Caco-2 (cell line): Measurements from ENCODE around the gene PODXL. TPM values are rescaled to one million over a fixed set of nuclear protein-coding genes. Genes with fewer than 3 reads are reported as not detected.

Experiments used
- BruUV-seq: library from RNA; stranded (reverse); fragments of 400-500 nt; replicated peaks from 2 replicates; lab custom pipeline; 2021; lab: Mats Ljungman, UMichigan
- CTCF ChIA-PET: fragments of 300-600 bp; sonication (Branson Sonifier 250); formaldehyde crosslinking; loops from one replicate; lab custom pipeline; 2022; ENCODE audit warnings: antibody characterized with exemption; lab: Charles Lee
- POLR2A ChIA-PET: fragments of 300-600 bp; sonication (Branson Sonifier 250); formaldehyde crosslinking; loops from one replicate; lab custom pipeline; 2022; ENCODE audit warnings: antibody characterized with exemption; lab: Charles Lee
- DNase-seq, 2 experiments: peaks; one replicate each; pipeline versions ENCODE4 v3.0.0 to v3.0.0-alpha.2; 2020 to 2022
- H3K27me3 ChIP-seq: replicated peaks from 2 replicates; pipeline ENCODE4 v1.6.0; 2011; ENCODE audit warnings: low read length; ENCODE audit not compliant: control insufficient read depth, insufficient read depth
- H3K36me3 ChIP-seq: 2 replicates; pipeline ENCODE4 v1.5.1; 2011; ENCODE audit warnings: low read length; ENCODE audit not compliant: control insufficient read depth, insufficient read depth
- H3K4me1 ChIP-seq: fragments of 250-450 bp; sonication (Bioruptor Pico); 2 replicates; pipeline ENCODE4 v1.5.1; 2020; ENCODE audit warnings: mild to moderate bottlenecking
- H3K4me3 ChIP-seq: 2 replicates; pipeline ENCODE4 v1.5.1; 2011; ENCODE audit warnings: low read depth, mild to moderate bottlenecking, control low read depth, low read length
- H3K9me3 ChIP-seq: fragments of 250-450 bp; sonication (Bioruptor Pico); 2 replicates; pipeline ENCODE4 v1.5.1; 2020; ENCODE audit warnings: mild to moderate bottlenecking, moderate library complexity
- H3K27ac Mint-ChIP-seq: one replicate; pipeline ENCODE4 v1.8.0; 2022; ENCODE audit warnings: mixed read lengths; ENCODE audit not compliant: unreplicated experiment
- H3K27me3 Mint-ChIP-seq: one replicate; pipeline ENCODE4 v1.8.0; 2022; ENCODE audit warnings: mixed read lengths; ENCODE audit not compliant: insufficient read depth, unreplicated experiment
- H3K36me3 Mint-ChIP-seq: one replicate; pipeline ENCODE4 v1.8.0; 2022; ENCODE audit warnings: mild to moderate bottlenecking, mixed read lengths; ENCODE audit not compliant: insufficient read depth, unreplicated experiment
- H3K4me1 Mint-ChIP-seq: one replicate; pipeline ENCODE4 v1.8.0; 2022; ENCODE audit warnings: low read depth, mixed read lengths; ENCODE audit not compliant: unreplicated experiment
- H3K4me3 Mint-ChIP-seq: one replicate; pipeline ENCODE4 v1.8.0; 2022; ENCODE audit warnings: mild to moderate bottlenecking, moderate library complexity, mixed read lengths; ENCODE audit not compliant: unreplicated experiment
- H3K9me3 Mint-ChIP-seq: one replicate; pipeline ENCODE4 v1.8.0; 2022; ENCODE audit warnings: mixed read lengths; ENCODE audit not compliant: unreplicated experiment
- CTCF ChIP-seq, 2 experiments: fragments of 200-600 bp in 1 of 2; IDR thresholded peaks; 1 replicate in 1 of 2; 2 replicates in 1 of 2; pipeline versions ENCODE4 v1.5.1 to v1.8.0; 2011 to 2022; ENCODE audit warnings: antibody characterized with exemption in 1 of 2, control low read depth in 1 of 2, inconsistent platforms in 1 of 2, low read depth in 1 of 2, low read length in 1 of 2, mild to moderate bottlenecking in 1 of 2, moderate library complexity in 1 of 2; ENCODE audit not compliant: insufficient read depth in 1 of 2, severe bottlenecking in 1 of 2, unreplicated experiment in 1 of 2
- intact Hi-C: fragments of 100-400 bp; cut with micrococcal nuclease; formaldehyde crosslinking; loops from one replicate; pipeline ENCODE4 v1.10.0; 2022; ENCODE audit not compliant: unreplicated experiment
- total RNA-seq: library from RNA; stranded (reverse); gene quantifications from 2 replicates; pipeline ENCODE4 v1.2.3, GENCODE V29; 2022

PODXL gene
- total RNA-seq, 1 experiment from 2014 or later = 278 TPM

GRCh38 chr7:131494182-131494581, 62.2 kb downstream of the PODXL start:
- H3K4me1 Mint-ChIP-seq = no peaks in the 10 kb centered on the region
- intact Hi-C loops = no loop called here
- no peaks in the 10 kb centered on the region for H3K27me3 Mint-ChIP-seq
- H3K4me1 ChIP-seq = no peaks in the 10 kb centered on the region
- H3K27me3 ChIP-seq = no peaks in the 10 kb centered on the region
- POLR2A ChIA-PET = no interaction called here
- DNase-seq = no peak
- H3K9me3 ChIP-seq = no peaks in the 10 kb centered on the region
- no peaks in the 10 kb centered on the region for H3K9me3 Mint-ChIP-seq
- no TSS peak for BruUV-seq
- CTCF ChIA-PET = interaction anchor here (0.6 to 0.9 kb wide), 2 partner anchors 19 to 388 kb away, joined by 3 to 7 read pairs; no protein-coding TSS in a partner anchor
- H3K36me3 ChIP-seq = no peaks in the 10 kb centered on the region
- peaks cover 58% of the 10 kb centered on the region for H3K36me3 Mint-ChIP-seq
- H3K4me3 Mint-ChIP-seq = no peak overlapping the region
- H3K27ac Mint-ChIP-seq = no peak overlapping the region
- H3K4me3 ChIP-seq = no peak overlapping the region
- no peak for TF ChIP-seq CTCF (IDR thresholded peaks at IDR 0.05; ENCODE audit: insufficient read depth in 1 of 2, low read depth in 1 of 2, low read length in 1 of 2, severe bottlenecking in 1 of 2, unreplicated experiment in 1 of 2)

- no peak for TF ChIP-seq CTCF (IDR thresholded peaks at IDR 0.05; ENCODE audit: insufficient read depth in 1 of 2, low read depth in 1 of 2, low read length in 1 of 2, severe bottlenecking in 1 of 2, unreplicated experiment in 1 of 2)
Observed at GRCh38 chr7:131493581-131493980, 62.8 kb downstream of the PODXL start.

GRCh38 chr7:131493081-131493480, 63.3 kb downstream of the PODXL start:
- no TSS peak for BruUV-seq
- Mint-ChIP-seq H3K4me3 (no peak overlapping the region), H3K27ac (no peak overlapping the region), H3K36me3 (peaks cover 54% of the 10 kb centered on the region), H3K4me1 (no peaks in the 10 kb centered on the region), H3K9me3 (no peaks in the 10 kb centered on the region), H3K27me3 (no peaks in the 10 kb centered on the region)
- intact Hi-C loops = no loop called here
- TF ChIP-seq CTCF (IDR thresholded peaks at IDR 0.05; ENCODE audit: insufficient read depth in 1 of 2, low read depth in 1 of 2, low read length in 1 of 2, severe bottlenecking in 1 of 2, unreplicated experiment in 1 of 2) = no peak
- H3K9me3 ChIP-seq = no peaks in the 10 kb centered on the region
- ChIA-PET CTCF (interaction anchor here (0.5 to 1.0 kb wide), 5 partner anchors 14 to 416 kb away, joined by 3 to 4 read pairs (median 3); no protein-coding TSS in a partner anchor), POLR2A (no interaction called here)
- DNase-seq = no peak
- no peaks in the 10 kb centered on the region for H3K4me1 ChIP-seq
- no peaks in the 10 kb centered on the region for H3K27me3 ChIP-seq
- no peaks in the 10 kb centered on the region for H3K36me3 ChIP-seq
- no peak overlapping the region for H3K4me3 ChIP-seq

More at GRCh38 chr7:131493581-131493980, 62.8 kb downstream of the PODXL start:
- H3K27me3 ChIP-seq = no peaks in the 10 kb centered on the region
- H3K4me1 Mint-ChIP-seq = no peaks in the 10 kb centered on the region
- ChIA-PET POLR2A (no interaction called here), CTCF (interaction anchor here (0.5 to 0.9 kb wide), 4 partner anchors 20 to 416 kb away, joined by 3 to 7 read pairs (median 3); no protein-coding TSS in a partner anchor)
- H3K4me3 ChIP-seq = no peak overlapping the region
- no peaks in the 10 kb centered on the region for H3K9me3 ChIP-seq
- intact Hi-C loops = no loop called here
- no peak overlapping the region for H3K27ac Mint-ChIP-seq
- H3K36me3 Mint-ChIP-seq = peaks cover 54% of the 10 kb centered on the region
- H3K36me3 ChIP-seq = no peaks in the 10 kb centered on the region
- BruUV-seq = no TSS peak
- H3K4me1 ChIP-seq = no peaks in the 10 kb centered on the region
- DNase-seq = no peak
- no peaks in the 10 kb centered on the region for H3K9me3 Mint-ChIP-seq
- no peaks in the 10 kb centered on the region for H3K27me3 Mint-ChIP-seq
- H3K4me3 Mint-ChIP-seq = no peak overlapping the region
